Measurements from ENCODE around the gene SUCNR1. TPM values are rescaled to one million over a fixed set of nuclear protein-coding genes. Genes with fewer than 3 reads are reported as not detected.

SUCNR1 gene
- total RNA-seq, 1 experiment from 2014 or later, result not detected

DNA sequence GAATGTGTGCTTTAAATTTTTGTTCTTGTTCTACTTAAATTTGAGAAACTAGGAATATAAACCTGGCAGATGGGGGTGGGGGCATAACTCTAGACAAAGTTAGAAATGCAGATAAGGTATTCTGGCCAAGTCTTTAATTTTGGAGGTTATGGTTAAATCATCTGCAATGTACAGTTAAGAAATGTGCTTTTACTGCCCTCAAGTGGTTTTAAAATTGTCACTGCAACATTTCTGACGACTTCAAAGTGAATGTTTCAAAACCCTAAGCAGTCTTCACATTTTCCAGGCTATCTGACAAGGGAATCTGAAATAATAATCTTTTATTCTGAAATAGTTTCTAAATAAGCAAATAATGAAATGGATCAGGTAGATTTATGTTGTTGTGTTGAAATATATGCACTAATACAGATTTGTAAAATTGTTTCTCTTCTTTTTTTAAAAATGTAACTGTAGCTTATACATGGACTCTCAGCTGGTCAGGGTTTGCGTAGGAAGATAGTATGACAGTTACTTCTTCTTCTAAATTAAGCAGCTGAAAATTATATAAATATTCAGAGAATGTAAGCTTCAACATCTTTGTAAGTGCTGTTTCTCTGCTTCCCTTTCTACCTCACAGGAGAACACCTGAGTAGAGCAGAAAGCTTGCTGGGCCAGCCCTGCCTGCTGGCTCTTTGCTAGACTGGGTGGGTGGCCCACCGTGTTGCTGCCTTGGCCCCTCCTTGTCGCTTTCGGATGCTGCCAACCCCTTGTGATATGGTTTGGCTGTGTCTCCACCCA, 45.0 kb downstream of the SUCNR1 start:
- TF ChIP-seq, protein P1, sequence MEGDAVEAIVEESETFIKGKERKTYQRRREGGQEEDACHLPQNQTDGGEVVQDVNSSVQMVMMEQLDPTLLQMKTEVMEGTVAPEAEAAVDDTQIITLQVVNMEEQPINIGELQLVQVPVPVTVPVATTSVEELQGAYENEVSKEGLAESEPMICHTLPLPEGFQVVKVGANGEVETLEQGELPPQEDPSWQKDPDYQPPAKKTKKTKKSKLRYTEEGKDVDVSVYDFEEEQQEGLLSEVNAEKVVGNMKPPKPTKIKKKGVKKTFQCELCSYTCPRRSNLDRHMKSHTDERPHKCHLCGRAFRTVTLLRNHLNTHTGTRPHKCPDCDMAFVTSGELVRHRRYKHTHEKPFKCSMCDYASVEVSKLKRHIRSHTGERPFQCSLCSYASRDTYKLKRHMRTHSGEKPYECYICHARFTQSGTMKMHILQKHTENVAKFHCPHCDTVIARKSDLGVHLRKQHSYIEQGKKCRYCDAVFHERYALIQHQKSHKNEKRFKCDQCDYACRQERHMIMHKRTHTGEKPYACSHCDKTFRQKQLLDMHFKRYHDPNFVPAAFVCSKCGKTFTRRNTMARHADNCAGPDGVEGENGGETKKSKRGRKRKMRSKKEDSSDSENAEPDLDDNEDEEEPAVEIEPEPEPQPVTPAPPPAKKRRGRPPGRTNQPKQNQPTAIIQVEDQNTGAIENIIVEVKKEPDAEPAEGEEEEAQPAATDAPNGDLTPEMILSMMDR (conservative IDR thresholded peaks at IDR 0.05), result peak; percentile 68
- Histone ChIP-seq H3K23me2 (ENCODE audit: insufficient read length, low read depth, low read length, poor library complexity, severe bottlenecking) (no peaks in the 10 kb centered on the region), H3K56ac (ENCODE audit: insufficient read length, low read depth, low read length) (no peak overlapping the region), H3K27me3 (ENCODE audit: insufficient read depth, low read length) (no peaks in the 10 kb centered on the region), H2BK12ac (ENCODE audit: insufficient read length, low read depth, low read length) (no peak overlapping the region), H3T11ph (ENCODE audit: low read length) (no peak overlapping the region), H4K8ac (replicated peaks; ENCODE audit: insufficient read length, low read depth, low read length) (no peak overlapping the region), H3K9ac (ENCODE audit: extremely low read depth, insufficient read length, low read length) (no peak overlapping the region), H2BK5ac (ENCODE audit: insufficient read length, low read length) (no peak overlapping the region), H3K14ac (ENCODE audit: insufficient read depth, low read length) (no peak overlapping the region), H3K79me1 (ENCODE audit: insufficient read depth, low read depth, low read length, poor library complexity, severe bottlenecking) (no peaks in the 10 kb centered on the region), H3K18ac (ENCODE audit: insufficient read length, low read depth, low read length) (no peak overlapping the region), H2BK20ac (ENCODE audit: low read depth, low read length, poor library complexity, severe bottlenecking) (no peak overlapping the region), H3K23ac (ENCODE audit: insufficient read length, low read depth, low read length) (no peak overlapping the region), H3K4ac (ENCODE audit: low read depth, low read length) (no peak overlapping the region), H3K4me2 (ENCODE audit: insufficient read depth, insufficient read length, low read length) (no peak overlapping the region), H3K4me1 (ENCODE audit: insufficient read depth, low read length) (no peaks in the 10 kb centered on the region), H2BK120ac (ENCODE audit: low read depth, low read length, poor library complexity, severe bottlenecking) (no peak overlapping the region), H2AFZ (ENCODE audit: low read length) (no peak overlapping the region), H3K79me2 (ENCODE audit: insufficient read depth, low read length) (no peaks in the 10 kb centered on the region), H3K9me3 (ENCODE audit: control insufficient read depth, low read depth, low read length) (no peaks in the 10 kb centered on the region), H2BK15ac (ENCODE audit: low read depth, low read length) (no peak overlapping the region), H3K27ac (ENCODE audit: insufficient read length, low read depth, low read length) (no peak overlapping the region), H4K5ac (ENCODE audit: insufficient read length, low read depth, low read length) (no peak overlapping the region), H2AK5ac (ENCODE audit: insufficient read length, low read length) (no peak overlapping the region), H4K91ac (ENCODE audit: insufficient read length, low read depth, low read length) (no peak overlapping the region), H4K20me1 (ENCODE audit: control insufficient read depth, insufficient read depth, insufficient read length) (no peaks in the 10 kb centered on the region)
- H3K4me3 Mint-ChIP-seq, result no peak overlapping the region
- H3K9me3 Mint-ChIP-seq, result no peaks in the 10 kb centered on the region
- no peak for DNase-seq
- no peaks in the 10 kb centered on the region for H3K36me3 Mint-ChIP-seq (ENCODE audit: insufficient read depth in 1 of 3, low read depth in 3 of 3)
- no peaks in the 10 kb centered on the region for H3K4me1 Mint-ChIP-seq
- no peaks in the 10 kb centered on the region for H3K27me3 Mint-ChIP-seq (ENCODE audit: low read depth)
- WGBS (ENCODE audit: extremely low coverage, insufficient read length, low lambda C conversion rate), result no CpG with 5 or more reads among the region's 5 CpGs
- H3K27ac Mint-ChIP-seq, result no peak overlapping the region

Measured in H9 (cell line).